DMS53 treated with DMSO at 0.1 percent for 48 hours (cell line): ENCODE measurements around the gene TNFSF13.
A peak's percentile ranks its signal among the peaks of the same experiment; 100 is the strongest.

Experiments used
- DNase-seq: peaks from one replicate; lab custom pipeline; 2025; ENCODE audit not compliant: unreplicated experiment; lab: John Stamatoyannopoulos, UW

The TNFSF13 gene

DNA sequence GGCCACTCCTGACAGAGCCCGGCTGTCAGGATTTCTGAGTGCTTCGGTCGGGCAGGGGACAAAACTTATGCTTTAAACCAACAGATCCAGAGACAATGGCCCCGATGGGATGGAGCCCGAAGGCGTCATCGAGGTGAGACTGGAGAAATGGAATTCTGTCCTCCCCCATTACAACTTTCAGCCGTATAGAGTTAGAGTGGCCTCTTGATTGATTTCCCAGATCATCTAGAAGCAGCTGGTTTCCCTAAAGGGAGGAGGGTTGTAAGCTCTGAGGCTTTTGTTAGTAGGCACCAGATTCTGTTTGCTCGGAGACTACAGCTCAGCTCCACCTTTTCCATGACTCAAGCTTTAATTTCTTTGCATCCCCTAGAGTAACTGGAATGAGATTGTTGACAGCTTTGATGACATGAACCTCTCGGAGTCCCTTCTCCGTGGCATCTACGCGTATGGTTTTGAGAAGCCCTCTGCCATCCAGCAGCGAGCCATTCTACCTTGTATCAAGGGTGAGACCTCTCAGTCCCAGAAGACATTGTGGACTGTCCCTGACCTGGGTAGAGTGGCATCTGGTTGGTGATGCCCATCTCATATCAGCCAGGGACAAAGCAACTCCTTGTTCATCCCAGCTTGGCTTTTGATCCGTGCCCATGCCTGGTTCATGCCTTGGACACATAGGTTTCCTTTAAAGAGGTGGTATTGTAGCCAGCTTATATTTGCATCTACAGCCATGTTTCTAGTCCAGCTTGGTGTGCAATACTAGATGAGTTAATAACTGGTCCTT, 15.8 kb downstream of the TNFSF13 start:
- DNase-seq: no peak

DNA sequence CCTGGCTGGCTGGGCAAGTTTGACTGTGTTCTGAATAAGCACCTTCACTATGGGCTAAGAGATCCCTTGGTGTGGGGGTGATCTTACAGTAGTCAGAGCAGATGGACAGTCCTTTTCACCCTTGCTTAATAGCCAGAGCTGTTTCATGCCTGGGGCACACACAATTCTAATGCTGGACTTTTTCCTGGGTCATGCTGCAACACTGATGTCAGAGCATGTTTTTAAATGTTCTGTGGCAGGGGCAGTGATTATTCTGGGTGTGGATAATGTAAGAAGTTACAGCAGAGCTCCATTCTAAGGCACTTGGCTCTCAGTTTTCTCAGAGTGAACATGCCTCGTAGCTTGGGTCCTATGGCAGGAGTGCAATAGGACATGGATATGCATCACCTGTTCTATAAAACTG, 16.9 kb downstream of the TNFSF13 start:
- DNase-seq: no peak

DNA sequence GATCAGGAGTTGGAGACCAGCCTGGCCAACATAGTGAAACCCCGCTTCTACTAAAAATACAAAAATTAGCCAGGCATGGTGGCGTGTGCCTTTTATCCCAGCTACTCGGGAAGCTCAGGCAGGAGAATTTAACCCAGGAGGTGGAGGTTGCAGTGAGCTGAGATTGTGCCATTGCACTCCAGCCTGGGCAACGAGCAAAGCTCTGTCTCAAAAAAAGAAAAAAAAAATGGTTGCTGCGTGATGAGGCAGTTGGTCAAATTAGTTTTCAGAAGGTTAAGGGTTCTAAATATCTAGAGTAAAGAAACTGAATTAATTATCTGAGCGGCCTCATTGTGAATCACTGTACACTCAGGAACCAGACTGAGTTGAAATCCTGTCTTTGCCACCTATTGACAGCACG, 17.4 kb downstream of the TNFSF13 start:
- no peak for DNase-seq

DNA sequence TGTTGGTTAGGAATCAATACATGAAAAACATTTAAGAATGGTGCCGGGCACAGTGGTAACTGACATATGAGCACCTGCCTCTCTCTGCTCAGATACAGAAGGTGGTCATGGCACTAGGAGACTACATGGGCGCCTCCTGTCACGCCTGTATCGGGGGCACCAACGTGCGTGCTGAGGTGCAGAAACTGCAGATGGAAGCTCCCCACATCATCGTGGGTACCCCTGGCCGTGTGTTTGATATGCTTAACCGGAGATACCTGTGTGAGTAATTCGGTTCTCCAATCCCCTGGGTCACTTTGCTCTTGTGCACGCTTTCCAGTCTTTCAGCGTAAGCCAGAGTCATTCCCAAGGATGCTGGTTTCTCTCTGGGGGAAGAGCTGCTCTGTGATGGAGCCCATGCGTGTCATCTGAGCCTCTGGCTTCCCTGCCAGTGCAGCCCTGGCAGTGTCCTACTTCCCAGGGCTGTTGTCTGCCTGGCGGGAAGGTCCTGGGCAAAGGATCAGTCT, 17.9 kb downstream of the TNFSF13 start:
- DNase-seq: no peak

DNA sequence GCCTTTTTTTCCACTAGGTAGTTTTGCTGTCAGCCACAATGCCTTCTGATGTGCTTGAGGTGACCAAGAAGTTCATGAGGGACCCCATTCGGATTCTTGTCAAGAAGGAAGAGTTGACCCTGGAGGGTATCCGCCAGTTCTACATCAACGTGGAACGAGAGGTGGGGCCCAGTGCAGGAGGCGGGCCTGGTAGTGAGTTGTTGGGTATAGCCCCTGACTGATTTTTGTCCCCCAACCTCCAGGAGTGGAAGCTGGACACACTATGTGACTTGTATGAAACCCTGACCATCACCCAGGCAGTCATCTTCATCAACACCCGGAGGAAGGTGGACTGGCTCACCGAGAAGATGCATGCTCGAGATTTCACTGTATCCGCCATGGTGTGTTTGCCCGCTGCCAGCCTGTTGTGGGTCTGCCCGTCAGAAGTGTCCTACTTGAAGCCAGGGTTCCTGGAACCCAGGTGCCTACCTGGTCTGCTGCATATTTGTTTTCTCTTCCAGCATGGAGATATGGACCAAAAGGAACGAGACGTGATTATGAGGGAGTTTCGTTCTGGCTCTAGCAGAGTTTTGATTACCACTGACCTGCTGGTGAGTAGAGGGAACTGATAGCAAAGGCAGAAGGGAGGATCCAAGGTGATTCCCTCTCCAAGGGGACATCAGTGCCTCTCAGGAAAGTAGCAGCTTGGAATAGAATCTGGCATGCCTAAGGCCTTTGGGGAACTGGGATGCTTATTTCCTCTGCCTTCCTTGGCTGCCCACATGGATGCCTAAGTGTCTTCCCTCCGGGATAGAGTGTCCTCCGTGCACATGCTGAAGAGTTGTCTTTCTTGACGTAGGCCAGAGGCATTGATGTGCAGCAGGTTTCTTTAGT, 19.0 kb downstream of the TNFSF13 start:
- DNase-seq: no peak

DNA sequence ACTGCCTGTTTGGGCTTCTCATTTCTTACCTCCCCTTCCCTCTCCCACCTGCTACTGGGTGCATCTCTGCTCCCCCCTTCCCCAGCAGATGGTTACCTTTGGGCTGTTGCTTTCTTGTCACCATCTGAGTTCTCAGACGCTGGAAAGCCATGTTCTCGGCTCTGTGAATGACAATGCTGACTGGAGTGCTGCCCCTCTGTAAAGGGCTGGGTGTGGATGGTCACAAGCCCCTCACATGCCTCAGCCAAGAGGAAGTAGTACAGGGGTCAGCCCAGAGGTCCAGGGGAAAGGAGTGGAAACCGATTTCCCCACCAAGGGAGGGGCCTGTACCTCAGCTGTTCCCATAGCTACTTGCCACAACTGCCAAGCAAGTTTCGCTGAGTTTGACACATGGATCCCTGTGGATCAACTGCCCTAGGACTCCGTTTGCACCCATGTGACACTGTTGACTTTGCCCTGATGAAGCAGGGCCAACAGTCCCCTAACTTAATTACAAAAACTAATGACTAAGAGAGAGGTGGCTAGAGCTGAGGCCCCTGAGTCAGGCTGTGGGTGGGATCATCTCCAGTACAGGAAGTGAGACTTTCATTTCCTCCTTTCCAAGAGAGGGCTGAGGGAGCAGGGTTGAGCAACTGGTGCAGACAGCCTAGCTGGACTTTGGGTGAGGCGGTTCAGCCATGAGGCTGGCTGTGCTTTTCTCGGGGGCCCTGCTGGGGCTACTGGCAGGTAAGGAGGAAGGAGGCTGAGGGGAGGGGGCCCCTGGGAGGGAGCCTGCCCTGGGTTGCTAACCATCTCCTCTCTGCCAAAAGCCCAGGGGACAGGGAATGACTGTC, 20.7 kb downstream of the TNFSF13 start, which contains the start of gene CD68:
TSS of gene CD68 (plus strand) at position 638 of the 833 bp plus-strand sequence. CDS start at position 678, 40 bp downstream.
- peak; percentile 80 for DNase-seq

DNA sequence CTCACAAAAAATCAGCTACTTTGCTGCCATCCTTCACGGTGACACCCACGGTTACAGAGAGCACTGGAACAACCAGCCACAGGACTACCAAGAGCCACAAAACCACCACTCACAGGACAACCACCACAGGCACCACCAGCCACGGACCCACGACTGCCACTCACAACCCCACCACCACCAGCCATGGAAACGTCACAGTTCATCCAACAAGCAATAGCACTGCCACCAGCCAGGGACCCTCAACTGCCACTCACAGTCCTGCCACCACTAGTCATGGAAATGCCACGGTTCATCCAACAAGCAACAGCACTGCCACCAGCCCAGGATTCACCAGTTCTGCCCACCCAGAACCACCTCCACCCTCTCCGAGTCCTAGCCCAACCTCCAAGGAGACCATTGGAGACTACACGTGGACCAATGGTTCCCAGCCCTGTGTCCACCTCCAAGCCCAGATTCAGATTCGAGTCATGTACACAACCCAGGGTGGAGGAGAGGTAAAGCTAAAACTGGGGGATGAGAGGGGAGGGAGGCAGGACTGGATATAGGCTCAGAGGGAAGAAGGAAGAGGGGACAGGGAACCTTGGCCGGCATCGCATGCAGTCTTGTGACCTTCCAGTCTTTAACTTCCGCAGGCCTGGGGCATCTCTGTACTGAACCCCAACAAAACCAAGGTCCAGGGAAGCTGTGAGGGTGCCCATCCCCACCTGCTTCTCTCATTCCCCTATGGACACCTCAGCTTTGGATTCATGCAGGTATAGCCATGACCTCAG, 21.5 kb downstream of the TNFSF13 start:
- DNase-seq: no peak

DNA sequence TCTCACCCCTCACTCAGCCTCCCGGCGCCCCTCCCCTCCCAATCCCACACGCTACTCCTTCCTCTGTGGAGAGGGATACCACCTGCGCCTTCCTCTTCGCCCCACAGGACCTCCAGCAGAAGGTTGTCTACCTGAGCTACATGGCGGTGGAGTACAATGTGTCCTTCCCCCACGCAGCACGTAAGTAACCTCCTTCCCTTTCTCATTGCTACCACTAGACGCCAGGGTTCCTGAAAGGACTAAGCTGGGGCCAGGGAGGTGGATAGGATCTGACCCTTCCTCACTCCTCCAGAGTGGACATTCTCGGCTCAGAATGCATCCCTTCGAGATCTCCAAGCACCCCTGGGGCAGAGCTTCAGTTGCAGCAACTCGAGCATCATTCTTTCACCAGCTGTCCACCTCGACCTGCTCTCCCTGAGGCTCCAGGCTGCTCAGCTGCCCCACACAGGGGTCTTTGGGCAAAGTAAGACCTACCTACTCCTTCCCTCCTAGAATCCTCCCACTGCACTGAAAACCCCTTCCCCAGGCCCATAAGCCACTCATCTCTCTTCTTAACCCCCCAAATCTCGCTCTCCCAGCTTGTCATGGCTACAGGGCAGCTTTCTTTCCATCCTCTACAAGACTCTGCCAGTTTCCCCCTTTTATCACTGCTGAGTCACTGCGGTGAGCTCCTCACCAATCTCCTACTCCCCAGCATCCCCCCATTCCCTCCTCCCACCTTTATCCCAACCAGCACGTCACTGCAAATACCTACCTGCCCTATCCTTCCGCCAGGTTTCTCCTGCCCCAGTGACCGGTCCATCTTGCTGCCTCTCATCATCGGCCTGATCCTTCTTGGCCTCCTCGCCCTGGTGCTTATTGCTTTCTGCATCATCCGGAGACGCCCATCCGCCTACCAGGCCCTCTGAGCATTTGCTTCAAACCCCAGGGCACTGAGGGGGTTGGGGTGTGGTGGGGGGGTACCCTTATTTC, 22.3 kb downstream of the TNFSF13 start:
- DNase-seq: no peak

DNA sequence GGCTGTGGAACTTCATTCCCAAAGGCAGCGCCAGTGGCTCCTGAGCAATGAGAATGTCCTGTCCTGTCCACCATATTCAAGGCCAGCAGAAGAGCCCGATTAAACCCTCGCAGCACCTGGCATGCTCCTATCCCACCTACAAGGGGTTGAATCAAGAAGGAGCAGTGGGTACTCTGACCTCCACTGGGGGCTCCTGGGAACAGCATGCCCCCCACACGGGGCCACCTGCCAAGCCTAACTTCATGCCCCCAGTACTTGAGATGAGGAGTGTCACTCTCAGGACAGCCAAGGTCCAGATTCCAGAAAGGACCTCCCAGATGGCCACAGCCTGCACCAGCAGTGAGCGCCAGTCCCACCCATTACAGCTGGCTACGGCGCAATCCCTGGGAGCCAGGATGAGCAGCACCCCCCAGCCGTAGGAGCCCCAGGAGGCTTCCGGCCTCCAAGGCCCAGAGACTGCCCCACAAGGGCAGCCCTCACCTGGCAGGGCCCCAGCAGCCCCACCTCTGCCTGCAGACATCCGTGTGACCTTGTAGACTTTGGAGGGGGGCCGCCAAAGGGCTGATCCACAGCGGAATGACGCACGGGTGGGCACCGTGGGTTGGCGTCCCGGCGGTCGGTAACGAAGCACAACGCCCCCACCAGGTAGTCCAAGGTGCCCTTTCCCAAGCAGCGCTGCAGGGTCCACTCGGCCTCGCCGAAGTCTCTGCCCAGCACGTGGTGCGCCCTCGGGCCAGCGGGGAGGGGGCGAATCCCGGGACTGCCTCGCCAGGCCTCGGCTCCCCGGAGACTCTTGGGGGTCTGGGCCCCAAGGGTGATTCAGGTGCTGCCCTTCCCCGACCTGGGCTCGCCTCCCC, 24.1 kb downstream of the TNFSF13 start:
- no peak for DNase-seq

DNA sequence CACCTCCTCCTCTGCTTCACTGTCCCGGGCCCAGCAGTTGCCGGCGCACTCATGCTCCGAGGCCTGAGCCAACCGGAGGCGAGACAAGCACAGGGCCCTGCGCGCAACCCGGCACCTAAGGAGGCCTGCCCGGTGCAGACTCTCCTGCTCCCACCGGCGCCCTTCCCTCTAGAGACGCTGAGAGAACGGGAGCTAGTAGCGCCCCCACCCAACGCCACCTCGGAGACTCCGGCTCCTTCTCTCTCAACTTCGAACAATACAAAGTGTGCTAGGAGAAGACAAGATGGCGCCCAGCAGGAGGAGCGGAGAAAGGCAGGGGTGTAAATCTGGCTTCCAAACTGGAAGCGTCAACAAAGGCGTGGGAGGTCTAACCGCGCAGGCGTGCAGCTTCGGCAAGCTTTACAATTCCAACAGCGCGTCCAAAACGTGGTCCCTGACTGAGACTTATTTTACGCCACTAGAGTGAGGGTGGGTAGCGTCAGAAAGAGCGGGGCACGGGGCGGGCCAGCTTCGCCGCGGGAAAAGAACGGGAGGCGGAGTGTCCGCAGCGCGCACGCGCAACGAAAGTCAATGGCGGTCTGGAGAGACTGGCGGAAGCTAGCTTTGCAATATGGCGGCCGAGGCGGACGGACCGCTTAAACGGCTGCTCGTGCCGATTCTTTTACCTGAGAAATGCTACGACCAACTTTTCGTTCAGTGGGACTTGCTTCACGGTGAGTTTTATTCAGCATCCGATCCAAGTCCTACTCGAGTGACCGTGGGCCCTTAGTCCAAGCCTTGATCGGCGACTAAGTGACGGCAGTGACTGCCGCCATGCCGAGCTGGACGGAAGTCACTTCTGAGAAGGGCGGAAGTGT, 24.9 kb downstream of the TNFSF13 start, which contains the start of gene MPDU1:
TSS of gene MPDU1 (plus strand) at position 600 of the 857 bp plus-strand sequence. CDS start at position 611, 11 bp downstream.
- DNase-seq: peak; percentile 98

DNA sequence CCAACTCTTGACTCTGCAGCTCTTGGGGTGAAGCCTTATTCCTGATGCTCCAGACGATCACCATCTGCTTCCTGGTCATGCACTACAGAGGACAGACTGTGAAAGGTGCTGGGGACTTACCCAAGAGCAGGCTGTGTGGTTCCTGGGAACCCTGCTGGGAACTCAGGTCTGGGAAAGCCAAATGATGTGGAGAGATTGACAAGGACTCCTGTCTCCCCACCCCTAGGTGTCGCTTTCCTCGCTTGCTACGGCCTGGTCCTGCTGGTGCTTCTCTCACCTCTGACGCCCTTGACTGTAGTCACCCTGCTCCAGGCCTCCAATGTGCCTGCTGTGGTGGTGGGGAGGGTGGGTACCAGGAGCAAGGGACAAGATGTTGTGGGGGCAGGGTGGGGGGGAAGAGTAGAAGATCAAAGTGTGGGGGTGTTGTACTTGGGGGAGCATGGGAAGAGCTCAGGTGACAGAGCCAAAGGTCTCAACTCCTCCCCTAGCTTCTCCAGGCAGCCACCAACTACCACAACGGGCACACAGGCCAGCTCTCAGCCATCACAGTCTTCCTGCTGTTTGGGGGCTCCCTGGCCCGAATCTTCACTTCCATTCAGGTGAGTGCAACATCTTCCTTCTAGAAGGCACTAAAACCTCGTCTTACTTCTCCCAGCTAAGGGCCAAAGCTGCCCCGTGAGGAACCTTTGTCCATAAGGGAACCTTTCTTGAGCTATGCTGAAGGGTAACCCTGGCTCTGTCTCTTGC, 28.3 kb downstream of the TNFSF13 start:
- DNase-seq: no peak

DNA sequence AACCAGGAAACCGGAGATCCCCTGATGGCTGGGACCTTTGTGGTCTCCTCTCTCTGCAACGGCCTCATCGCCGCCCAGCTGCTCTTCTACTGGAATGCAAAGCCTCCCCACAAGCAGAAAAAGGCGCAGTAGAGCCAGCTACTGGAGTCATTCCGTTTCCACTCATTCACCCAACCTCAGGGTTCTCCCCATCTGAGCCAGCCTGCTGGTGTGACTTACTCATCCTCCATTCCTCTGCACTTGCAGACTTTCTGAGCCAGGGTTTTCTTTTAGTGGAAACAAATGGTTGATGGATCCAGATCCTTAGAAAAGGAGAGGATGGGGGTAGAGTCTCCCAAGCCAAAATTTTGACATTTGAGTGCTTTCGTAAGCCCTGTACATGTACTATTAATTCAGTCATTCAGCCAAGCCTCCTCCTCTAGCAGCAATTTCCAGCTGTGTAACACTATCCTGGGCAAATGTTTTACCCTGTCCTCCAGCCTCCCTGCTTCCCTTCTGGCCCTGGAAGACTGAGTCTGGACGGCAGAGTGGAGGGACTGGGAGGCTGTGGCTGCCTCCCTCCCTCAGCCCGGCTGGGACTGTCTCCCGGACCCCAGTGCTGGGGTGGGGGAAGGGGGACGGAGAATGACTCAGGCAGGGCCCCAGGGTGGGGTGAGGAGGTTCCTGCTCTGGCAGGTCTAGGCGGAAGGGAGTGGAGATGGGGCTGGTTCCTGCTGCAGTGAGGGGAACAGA, 29.0 kb downstream of the TNFSF13 start:
- DNase-seq: no peak

DNA sequence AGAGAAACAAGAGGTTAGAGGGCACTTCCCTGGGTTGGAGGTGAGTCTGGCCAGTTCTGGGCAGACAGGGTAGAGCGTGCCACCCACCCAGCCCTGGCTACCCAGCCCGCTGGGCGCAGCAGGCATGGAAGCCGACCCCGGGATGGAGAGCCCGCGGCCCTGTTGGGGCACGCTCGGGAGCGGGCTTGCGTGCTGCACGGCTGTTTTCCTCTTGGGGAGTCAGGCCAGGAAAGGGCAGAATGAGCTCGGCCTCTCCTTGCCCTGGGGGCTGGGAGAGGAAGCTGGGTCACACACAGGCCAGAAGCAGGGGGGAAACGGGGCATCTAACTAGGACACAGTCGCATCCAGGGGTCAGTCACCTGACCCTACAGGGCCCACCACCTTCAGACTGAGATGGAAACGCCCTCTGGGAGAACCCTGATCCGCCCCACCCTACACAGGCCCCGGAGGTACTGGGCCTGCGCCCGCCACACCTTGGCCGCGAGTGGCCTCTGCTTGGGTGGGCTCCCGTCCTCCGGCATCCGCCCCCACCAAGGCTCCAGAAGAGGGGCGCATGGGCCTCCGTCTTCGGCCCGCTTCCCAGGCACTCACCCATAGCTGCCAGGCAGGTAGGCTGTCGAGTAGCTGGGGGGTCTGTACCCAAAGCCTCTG, 30.1 kb downstream of the TNFSF13 start:
- no peak for DNase-seq

DNA sequence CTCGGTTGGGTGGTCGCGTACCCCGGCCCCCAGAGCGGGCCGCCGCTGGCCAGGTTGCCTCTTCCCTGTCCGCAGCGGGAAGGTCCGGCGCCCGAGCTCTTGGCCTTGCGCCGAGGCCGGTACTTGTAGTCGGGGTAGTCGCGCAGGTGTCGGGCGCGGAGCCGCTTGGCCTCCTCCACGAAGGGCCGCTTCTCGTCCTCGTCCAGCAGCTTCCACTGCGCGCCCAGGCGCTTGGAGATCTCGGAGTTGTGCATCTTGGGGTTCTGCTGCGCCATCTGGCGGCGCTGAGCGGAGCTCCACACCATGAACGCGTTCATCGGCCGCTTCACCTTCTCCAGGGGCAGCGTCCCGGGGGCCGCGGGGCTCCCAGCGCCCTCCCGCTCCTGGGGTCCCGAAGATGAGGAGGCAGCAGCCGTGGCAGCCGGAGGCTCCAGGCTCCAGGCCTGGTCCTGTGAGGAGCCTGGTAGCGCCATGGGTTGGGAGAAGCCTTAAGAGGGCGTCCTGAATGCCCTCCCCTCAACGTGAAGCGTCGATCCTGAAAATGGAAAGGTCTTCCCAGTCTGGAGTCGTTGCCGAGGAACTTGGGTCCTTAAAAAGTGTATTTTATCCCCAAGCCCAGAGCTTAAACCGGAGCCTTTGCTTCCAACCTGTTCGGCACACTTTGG, 30.8 kb downstream of the TNFSF13 start:
- DNase-seq: peak; percentile 89
